HuH-7.5 (cell line): ENCODE data around the gene DAAM2.
A peak's percentile ranks its signal among the peaks of the same experiment; 100 is the strongest.

Source experiments
- DNase-seq: peaks from one replicate; pipeline ENCODE4 v3.0.0; 2011; ENCODE audit warnings: low spot score

Gene DAAM2

DNA sequence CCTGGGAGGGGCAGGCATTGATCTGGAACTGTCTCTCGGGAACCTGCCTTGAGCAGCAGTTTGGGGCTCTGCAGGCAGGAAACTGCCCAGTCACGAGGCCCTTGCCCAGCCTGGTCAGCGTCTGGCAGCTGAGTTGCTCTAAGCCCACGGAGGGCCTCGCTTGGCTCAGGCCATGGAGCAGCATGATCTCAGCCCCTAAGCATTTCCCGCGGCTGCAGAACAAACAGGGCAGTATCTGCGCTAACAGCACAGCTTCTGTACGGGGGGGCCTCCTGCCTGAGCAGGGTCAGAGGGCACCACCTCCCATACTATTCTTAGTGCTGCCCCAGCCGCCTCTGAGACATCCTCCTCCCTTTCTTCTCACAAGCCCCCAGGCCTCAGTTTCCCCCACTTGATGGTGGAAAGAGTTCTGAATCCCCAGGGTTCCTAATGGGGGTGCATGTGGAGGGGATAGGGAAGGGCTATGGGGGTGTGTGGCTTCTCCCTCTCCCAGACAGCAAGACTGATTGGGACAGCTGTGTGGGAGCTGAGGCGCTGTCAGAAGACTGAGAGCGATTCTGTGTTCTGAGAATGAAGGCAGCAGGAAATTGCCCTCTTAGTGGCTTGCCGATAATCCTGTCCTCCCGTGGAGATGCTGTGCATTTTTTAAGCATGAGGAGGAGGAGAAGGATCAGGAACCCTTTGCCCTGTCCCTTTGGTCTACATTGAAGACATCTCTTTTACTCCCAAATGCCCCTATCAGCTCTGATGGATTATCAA is 95.7 kb downstream of the DAAM2 start:
- peak; percentile 59 for DNase-seq

DNA sequence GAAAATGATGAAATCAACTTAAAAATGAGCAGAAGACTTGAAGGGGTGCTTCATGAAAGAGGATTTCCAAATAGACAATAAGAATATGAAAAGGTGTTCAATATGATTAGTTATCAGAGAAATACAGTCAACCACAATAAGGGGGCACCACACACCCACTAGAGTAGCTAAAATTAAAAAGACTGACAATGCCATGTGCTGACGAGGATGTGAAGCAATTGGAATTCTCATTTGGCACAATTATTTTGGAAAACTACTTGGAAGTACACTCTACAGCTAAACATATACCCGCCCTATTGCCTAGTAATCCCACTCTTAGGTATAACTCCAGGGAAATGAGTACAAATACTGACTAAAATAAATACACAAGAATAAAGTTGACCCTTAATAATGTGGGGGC is 97.1 kb downstream of the DAAM2 start:
- DNase-seq: no peak

DNA sequence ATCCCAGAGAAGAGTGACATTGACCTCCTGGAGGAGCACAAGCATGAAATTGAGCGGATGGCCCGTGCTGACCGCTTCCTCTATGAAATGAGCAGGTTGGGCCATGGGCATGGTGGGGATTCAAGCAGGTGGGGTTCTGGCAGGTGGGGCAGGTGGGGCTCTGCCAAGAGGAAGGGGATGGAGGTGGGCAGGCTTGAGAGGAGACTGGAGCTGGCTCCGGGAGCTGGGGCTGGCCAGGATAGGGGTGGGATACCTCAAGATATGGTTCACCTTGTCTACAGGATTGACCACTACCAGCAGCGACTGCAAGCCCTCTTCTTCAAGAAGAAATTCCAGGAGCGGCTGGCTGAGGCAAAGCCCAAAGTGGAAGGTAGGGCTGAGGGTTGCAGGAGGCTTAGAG is 99.2 kb downstream of the DAAM2 start:
- DNase-seq: no peak

DNA sequence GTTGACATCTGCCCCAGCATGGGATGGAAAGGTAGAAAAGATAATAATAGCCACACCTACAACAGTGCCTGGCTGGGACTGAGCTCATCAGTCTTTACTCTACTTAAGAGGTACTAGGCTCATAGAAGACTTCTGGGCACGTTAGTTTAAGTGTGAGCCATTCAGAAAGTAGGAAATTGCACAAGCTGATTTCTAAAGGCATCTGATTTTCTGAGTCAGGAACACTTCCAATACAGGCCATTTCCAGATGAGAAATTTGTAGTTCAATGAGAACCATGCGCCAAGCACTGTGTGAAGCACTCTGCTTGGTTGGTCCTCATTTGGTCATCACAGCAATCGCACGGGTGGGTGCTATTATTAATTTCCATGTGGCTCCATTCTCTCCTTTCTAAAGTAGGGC is 99.8 kb downstream of the DAAM2 start:
- no peak for DNase-seq

DNA sequence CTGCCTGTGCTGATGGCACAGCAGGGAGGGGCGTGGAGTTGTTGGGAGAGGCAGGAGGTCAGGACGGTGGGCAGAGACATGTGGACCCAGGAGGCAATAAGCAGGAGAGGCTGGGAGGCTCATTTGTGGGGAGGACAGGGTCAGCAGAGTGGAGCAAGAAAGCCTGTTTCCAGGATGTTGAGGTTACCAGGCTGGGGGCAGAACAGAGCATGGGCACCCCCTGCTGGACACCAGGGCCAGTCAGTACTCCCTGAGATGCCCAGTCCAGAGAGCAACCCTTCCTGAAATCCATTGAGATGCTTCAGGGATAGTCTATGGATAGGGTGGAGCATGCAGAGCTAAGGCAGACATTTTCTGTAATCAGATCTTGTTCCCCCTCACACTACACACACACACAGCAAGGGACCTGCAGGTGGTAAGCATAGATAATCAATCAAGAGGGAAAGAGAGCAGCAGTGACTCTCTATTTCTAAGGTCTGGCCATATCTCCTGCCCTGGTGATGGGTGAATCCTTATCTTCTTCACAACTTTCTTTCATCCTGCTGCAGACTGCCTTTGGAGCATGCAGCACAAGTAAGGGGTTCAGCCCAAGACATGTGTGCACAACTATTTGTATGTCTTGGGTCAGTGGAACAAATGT is 100.4 kb downstream of the DAAM2 start:
- DNase-seq: peak; percentile 60

DNA sequence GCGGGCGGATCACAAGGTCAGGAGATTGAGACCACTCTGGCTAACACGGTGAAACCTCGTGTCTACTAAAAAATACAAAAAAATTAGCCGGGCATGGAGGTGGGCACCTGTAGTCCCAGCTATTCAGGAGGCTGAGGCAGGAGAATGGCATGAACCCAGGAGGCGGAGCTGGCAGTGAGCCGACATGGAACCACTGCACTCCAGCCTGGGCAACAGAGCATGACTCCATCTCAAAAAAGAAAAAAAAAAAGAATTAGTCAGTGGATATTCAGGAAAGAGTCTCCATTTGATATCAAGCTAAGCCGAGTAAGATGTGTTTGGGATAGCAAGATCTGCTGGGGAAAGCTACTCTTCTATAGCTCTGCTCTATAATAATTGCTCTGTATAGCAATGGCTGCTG is 101.1 kb downstream of the DAAM2 start:
- no peak for DNase-seq

DNA sequence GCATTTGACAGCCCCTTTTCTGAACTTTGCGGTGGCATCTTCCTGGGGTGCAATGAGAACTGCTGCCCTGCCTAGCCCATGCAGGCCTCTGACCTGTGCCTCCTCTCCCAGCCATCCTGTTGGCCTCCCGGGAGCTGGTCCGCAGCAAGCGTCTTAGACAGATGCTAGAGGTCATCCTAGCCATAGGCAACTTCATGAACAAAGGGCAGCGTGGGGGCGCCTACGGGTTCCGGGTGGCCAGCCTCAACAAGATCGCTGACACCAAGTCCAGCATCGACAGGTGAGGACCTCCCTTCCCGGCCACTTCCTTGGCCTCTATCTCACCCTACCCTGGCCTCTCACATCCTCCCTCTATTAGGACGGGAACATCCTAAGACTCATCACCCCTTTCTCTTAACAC is 104.5 kb downstream of the DAAM2 start:
- DNase-seq: no peak

DNA sequence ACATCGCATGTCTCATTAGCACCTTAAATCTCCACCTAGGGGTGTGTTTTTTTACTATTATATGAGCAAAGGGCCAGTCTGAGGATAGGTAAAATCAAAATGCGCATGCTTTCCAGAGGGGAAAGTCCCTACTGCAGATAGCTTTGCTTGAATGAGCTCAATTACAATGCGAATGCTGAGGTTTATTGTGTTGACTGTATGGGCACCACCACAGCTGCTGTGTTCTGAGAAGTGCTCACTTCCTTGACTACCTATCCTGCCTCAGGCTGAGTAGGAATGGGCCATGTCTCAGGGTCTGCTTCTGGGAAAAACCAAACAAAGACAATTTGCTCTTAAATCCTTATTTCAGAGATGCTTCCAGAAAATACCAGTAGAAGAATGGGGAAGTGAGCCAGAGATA is 105.5 kb downstream of the DAAM2 start:
- no peak for DNase-seq

DNA sequence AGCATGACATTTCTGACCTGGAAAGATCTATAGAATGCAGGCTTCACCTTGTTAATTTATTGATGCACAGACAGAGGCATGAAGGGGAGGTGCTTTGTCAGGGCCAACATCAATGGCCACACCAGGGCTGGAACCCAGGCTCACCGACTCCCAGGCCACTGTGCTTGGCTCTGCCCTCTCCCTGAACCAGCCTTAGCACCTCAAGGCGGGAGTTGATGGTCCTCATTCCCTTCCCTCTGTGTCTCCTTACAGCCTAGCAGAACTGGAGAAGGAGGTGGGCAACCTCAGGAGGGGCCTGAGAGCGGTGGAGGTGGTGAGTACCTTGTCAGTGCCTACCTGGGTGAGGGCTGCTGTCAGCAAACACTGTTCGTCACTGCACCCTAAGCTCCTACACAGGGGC is 106.4 kb downstream of the DAAM2 start:
- no peak for DNase-seq

DNA sequence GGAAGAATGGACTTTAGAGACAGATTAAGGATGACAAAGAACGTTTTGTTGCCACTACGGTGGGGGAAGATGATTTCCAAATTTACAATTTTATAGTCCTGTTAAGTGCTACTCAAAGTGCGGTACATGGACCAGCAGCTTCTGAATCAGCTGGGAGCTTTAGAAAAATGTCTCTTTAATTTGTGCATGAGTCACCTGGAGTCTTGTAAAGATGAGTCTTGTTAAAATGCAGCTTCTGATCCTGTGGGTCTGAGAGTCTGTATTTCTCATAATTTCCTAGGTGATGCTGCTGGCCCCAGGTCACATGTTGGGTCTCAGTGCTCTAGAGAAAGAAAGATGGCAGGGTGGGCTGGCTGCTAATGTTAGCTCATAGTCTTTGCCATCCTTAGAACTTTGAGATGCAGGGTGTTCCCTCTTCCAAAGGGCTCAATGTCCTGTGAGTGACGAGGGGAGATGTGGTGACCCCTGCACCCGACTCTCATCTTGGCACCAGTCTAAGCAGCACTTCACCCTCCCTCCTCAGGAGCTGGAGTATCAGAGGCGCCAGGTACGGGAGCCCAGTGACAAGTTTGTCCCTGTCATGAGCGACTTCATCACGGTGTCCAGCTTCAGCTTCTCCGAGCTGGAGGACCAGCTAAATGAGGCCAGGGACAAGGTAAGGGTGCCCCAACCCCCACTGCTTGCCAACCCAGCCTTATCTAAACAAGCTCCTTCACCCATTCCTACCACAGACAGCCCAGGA is 107.5 kb downstream of the DAAM2 start:
- no peak for DNase-seq

DNA sequence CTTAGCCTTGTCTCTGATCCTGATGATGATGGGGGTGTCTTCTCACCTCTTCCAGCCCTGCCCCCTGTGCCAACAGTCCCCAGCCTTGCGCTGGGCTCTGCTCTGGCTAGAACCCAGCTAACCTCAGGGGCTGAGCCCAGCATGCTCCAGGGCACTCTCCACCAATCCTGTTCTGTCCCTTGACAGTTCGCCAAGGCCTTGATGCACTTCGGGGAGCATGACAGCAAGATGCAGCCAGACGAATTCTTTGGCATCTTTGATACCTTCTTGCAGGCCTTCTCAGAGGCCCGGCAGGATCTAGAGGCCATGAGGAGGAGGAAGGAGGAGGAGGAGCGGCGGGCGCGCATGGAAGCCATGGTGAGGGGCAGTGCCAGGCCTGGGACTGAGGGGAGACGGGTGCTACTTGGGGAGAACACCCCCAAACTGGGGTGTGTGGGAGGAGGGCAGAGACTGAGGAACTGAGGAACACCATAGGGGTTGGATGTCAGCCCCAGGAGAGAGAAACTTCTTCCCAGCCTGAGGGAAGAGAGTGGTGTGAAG is 109.0 kb downstream of the DAAM2 start:
- no peak for DNase-seq

DNA sequence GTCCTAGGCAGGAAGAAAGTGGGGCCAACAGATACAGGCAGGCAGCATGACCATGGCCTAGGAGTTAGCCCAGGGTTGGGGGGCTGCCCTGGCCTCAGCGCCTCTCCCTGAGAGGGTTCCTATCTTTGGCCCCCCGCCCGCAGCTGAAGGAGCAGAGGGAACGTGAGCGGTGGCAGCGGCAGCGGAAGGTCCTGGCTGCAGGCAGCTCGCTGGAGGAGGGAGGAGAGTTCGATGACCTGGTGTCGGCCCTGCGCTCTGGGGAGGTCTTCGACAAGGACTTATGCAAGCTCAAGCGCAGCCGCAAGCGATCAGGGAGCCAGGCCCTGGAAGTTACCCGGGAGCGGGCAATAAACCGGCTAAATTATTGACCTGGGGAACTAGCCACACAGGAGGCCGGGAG is 109.5 kb downstream of the DAAM2 start:
- no peak for DNase-seq

DNA sequence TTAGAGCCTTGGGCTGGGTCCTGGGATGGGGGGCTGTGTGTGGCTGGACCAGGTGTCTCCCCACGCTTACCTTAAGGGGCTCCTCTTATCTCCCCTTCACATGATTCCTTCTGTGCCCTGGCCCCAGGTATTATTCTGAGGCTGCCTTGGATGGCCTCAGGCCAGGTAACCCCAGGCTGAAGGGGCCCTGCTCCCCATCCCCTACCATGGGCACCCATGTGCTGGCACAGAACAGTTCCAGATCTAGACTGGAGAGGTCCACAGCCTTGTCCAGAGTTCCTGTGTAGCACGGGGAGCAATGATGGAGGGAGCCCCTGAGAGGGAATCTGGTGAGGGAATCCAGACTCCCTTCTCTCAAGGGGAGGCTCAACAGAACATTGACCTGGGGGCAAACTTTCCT is 110.0 kb downstream of the DAAM2 start:
- DNase-seq: no peak

DNA sequence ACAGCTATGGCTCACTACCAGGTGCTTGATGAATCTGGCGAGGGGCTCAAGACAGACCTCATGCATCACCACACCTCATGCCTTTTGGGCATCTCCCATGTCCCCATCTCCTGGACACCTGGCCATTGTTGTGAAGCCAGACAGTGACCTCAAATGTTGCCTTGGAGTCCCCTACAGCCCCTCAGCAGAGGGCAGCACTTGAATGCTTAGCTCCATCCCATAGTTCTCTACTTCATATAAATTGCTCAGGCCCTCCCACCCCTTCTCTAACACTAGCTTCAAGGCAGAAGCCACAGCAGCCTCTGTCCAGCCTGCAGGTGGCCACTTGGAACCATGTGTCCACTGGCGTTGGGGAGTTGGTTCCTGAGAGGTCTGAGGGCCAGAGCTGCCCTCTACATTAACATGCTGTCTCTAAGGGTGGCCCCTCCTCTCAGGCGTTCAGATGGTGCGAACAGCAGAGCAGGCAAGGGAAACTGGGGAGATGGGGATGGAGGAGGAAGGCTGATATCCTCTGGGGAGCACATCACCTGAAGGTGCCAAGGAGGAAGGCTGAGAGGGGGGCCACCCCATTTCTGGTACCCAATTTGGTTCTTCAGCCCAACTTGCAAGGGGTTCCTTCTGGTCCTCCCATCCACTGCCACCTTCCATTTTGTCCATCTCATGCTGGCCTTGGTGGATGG is 110.8 kb downstream of the DAAM2 start:
- DNase-seq: no peak

DNA sequence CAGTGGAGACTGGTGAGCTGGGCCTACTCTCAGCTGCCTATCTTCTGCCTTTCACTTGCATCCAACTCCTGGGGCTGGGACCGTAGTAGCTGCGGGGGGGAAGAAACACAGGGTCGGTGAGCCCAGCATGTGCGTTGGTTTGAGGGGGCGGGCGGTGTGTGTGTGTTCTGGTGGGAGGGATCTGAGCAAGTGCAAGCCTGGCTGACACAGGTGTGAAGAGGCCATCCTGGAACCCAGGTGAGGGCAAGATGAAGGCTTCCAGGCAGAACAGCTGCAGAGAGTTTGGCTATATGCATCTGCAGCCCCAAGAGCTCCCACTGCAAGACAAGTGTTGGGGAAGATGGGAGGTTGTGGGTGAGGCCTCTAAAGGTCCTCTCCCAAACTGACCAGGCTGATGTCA is 111.5 kb downstream of the DAAM2 start:
- DNase-seq: no peak

DNA sequence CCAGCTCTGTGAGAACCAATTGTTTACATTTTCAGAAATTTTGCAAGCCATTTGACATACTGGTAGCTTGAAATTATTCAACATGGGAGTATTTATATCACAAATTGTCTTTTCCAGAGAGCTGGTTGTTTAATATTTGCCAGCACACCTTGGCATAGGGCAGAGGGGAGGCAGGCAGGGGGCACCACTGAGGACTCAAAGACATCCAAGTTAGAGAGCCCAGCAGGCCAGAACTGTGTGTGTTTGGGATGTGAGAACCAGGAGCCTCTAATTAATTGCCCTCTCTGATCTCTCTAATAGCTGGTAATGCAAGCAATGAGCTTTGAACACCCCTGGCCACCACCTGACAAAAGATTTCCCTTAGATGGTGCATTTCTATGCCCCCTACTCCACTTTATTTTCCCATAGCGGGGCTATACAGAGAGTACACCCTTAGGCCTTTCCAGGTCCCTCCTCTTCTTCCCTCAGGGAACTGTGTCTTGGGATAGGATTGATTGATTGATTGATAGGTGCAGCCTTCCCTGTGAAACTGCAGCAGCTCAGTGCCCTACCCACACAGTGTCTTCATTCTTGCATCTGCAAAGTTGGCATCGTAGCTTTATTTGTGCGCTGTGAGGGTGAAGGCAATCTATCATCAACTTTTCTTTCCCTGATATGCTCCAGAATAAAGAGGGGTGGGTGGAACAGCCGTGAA is 112.9 kb downstream of the DAAM2 start:
- no peak for DNase-seq

DNA sequence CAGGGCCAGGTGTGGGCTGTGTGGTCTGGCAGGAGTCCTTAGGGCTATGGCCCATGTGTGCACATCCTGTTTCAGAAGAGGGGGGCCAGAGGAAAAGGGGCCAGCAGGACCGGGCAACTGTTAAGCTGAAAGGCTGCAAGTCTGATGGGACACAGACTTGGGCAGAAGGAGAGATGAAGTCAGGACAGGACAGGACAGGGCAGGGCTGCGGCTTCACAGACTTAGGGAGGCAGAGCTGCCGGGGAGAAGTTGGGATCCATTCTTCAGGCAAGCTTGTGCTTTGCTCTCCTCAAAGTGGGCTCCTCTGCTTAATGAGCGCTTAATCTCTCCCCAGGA is 113.4 kb downstream of the DAAM2 start:
- no peak for DNase-seq

DNA sequence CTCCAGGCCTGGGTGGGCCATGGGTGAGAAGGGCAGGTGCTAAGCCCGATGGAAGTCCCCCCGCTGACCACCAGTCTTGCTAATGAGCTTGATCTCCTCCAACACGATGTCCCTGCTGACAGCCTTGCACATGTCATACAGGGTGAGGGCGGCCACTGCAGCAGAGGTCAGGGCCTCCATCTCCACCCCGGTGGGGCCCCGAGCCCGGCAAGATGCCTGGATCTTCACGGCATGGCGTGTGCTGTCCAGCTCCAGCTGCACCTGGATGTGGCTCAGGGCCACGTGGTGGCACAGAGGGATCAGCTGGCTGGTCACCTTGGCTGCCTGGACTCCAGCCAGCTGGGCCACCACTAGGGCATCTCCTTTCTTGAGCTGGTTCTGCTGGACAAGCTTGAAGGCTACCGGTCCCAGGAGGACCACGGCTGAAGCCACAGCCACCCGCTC is 114.2 kb downstream of the DAAM2 start:
- DNase-seq: no peak

DNA sequence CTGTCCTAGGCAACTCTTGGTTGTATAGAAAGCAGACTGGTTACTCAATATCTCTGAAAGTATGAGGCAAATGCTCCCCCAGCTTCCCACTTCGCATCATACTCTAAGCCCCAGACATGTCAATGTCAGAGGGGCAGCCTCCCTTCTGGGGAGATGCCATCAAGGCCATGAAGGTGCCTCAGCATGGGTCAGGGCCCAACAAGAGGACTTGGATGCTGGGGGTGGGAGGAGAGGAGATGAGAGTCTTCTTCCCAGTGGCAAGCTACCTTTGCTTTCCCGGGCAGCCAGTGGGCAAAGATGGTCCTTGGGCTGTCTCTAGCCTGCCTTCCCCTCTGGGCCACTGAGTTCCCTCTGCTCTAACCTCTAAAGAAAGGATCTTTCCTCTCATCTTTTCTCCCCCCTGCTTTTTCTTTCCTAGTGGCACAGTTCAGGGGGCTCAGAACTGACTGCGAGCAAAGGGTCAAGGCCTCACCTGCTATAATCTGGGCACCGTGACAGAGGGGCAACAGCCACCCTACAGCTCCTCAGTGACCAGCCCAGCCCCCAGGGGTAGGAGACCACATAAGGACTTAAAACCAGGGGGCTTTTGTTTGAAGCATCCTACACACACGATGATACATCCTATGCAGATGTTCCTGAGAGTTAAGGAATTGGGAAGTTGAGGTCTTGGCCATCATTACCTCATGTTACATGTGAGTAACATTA is 115.8 kb downstream of the DAAM2 start:
- DNase-seq: no peak

DNA sequence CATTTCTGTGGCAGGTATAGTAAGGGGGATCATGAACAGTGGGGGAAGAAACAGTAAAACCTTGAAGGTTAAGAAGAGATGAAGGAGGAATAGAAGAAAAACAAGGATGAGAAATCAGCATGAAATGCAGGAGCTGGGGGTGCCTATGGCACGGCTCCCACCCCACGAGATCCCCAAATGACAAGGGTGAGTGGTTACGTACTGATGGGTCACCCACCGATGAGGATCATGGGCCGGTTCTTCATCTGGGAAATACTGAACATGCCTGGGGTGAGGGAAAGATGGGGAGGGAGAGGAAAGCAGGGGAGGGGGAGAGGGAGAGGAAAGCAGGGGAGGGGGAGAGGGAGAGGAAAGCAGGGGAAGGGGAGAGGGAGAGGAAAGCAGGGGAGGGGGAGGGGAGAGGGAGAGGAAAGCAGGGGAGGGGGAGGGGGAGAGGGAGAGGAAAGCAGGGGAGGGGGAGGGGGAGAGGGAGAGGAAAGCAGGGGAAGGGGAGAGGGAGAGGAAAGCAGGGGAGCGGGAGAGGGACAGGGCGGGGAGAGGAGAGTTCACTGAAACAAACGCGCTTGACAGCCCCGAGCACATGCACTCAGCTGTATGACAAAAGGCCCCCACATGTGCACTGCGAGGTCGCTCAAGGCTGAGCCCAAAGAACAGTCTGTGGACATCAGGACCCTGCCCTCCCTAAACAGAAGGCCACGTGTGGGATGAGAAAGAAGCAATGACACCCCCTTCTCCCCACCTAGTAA is 116.8 kb downstream of the DAAM2 start:
- no peak for DNase-seq

DNA sequence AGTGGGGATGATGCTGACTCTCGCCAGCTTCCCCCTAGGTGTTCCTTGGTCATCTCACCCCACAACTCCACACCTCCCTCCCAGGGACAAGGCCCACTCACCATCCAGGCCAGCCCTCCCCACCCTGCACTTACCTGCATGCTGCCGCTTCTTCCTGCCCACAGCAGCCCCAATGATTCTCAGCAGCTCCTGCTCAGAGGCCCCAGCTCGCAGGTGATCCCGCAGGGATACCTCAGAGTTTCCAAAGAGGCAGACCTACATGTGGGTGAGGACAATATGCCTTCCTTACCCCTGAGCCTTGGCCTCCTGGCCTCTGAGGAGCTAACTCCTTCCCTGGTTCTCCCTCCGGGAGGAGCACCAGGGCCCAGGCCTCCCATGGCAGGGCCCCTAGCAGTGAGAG is 117.5 kb downstream of the DAAM2 start:
- DNase-seq: no peak
